ENCODE measurements around the gene CTNND1.
"Not testable (repeated sequence)": the region's sequence is repeated elsewhere in the genome, so short reads cannot be mapped to it uniquely, and the experiment has no call there.

CTNND1 gene

DNA sequence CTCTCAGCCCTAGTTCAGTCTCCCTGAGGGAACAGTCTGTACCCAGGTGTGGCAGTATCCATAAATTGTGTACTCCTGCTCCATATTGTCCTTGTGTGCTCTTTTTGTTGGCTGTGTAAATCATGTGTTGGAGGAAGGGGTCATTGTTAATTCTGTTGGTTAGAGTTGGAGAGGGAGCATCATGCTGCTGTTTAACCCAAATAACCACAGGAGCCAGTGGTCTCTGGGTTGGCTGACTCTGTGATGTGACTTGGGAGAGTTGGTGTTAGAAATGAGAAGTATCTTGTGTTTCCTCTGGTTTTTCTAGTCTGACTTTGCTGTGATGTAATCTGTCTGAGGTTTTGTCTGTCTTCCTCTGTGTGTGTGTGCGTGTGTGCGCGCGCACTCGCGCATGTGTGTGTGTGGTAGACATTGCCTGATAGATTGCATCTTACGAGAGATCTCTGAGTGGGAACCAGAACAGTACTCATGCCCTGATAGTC is 30.5 kb downstream of the CTNND1 start:
- DNase-seq = no peak

- DNase-seq = no peak
Measured at GRCh38 chr11:57792870-57793269, 31.3 kb downstream of the CTNND1 start.

- DNase-seq = no peak
Measured at GRCh38 chr11:57793351-57794115, 31.9 kb downstream of the CTNND1 start.

DNA sequence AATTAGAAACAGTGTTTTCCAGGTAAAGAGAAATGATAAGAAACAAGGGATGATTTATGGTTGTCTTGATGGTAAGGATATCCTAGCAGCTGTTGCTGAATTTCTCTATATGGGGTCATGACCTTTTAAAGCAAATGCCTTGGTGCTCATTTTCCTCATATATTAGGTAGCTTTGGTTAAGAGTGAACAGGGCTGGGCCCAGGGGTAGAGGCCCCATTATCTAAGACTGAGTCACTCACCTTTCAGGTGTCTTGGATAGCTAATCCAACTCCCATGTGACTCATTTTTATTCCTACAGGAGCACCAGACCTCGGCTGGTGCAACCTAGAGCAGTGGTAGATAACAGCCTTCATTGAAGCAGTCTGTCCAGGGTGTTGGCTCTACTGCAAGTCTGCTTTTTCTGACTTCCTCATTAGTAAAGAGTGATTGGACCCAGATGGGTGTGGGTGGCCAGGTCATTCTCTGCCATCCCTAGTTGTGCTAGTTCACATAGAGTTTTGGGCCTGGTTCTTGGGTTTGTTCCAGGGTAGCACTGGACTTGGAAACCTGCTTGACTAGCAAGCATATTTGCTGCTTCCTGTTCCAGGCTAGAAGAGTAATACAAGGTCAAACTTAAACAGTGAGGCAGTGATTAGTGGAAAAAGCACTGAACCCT is 37.4 kb downstream of the CTNND1 start:
- no peak for DNase-seq

DNA sequence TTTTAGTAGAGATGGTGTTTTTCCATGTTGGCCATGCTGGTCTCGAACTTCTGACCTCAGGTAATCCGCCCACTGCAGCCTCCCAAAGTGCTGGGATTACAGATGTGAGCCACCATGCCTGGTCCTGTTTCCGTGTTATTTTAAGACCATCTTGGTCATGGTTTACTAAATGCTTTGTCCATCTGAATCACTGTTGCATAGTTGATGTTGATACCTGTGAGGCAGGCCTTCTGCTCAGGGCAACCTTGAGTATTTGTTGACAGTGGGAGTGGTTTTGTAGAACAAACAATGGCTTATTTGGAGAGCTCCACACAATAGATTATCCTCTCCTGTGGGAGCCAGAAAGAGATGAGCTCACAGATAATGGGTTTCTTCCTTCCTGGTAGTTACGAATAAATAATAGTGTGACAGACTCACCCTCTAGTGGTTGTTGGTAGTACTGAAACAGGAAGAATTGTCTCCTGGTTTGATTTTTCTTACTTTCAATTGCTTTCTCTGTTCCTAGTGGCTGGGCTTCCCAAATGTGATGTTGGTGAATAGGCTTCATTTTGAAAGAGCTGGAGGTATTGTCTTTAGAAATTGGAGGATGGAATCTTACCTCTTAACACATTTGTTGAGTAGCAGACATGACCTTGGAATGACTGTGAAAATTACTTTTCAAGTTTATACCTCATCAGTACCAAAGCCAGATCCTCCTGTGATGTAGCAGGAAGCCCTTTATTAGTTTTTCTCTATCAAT is 39.0 kb downstream of the CTNND1 start:
- DNase-seq = peak; percentile 51 to 65

DNA sequence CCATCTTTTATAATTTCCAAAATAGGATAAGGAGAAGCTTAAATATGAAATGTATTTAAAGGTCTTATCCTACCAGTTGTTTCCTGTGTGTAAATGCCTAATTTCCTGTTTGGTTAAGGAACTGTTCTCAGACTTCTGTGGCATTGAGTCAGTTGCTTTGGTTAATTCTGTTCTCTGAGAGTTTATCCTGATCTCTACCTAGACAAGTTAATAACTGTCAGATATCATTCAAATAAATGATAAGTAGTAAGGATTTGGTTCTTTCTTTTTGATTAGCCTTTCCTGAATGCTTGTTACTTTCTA is 39.5 kb downstream of the CTNND1 start:
- DNase-seq = no peak

- no peak for DNase-seq
Measured at GRCh38 chr11:57802411-57802810, 40.8 kb downstream of the CTNND1 start.

DNA sequence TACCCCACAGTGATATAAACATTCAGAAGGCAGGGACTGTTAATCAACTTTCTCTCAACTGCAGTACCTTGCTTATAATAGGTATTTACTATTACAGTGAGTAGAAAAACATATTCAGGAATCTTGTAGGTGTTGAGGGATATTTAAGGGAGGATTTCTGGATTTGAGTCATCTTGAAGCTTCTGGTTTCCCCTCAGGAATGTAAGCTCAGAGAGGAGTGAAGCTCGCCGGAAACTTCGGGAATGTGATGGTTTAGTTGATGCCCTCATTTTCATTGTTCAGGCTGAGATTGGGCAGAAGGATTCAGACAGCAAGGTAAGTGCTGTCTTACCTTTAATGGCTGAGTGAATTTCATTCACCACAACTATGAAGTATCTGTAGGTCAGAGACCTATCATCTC is 42.9 kb downstream of the CTNND1 start:
- DNase-seq = no peak

- DNase-seq = no peak
Measured at GRCh38 chr11:57805780-57806179, 44.2 kb downstream of the CTNND1 start.

GRCh38 chr11:57812634-57813033 is 51.0 kb downstream of the CTNND1 start:
- DNase-seq = no peak

DNA sequence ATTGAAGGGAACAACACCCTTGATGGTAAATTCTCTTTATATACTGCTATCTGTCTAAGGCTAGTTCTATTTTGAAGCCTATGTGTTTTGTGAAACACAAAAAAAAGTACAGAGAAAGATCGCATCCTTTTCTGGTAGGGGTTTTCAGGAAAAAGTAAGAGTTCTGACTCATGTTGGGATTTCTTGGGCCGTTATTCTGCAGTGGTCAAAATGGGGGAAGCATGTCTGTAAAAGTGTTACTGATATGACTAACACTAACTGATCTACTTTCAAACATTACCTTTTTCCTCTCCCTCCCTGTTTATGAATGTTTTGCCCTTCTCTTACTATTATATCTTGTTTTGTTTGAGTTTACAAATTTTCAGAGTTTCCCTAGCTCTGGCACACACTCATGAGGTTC is 53.9 kb downstream of the CTNND1 start:
- no peak for DNase-seq

DNA sequence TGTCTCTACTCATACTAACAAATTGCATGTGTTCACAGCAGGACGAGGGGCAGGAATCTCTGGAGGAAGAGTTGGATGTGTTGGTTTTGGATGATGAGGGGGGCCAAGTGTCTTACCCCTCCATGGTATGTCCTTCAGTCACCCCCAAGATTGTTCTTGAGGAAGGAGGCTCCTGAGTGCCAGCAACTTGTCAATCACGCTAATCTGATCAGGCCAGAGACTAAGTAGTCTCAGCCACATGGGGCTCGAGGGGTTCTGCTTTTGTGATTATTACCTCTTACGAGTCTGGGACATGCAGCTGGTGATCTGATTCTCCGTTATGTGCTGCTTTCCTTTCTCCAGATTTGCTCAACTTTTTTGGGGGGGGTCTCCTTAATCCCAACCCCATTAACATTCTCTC is 54.3 kb downstream of the CTNND1 start:
- DNase-seq = no peak

DNA sequence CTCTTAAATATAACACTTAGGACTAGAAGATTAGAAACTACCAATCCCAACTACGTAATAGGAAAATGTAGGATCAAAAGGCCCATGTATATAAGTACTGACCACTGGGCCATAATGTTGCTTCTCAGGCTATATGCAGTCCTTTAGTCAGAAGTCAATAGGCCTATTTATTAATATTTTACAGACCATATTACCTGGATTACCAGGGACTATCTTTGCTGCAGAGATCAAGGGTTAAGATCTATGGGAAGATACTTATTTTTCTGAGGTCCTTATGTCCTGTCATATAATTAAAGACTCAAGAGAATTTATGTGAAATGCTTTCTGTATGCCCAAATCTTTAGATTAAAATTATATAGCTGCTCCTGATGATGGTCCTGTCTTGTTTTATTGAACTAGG is 57.2 kb downstream of the CTNND1 start:
- no peak for DNase-seq

DNA sequence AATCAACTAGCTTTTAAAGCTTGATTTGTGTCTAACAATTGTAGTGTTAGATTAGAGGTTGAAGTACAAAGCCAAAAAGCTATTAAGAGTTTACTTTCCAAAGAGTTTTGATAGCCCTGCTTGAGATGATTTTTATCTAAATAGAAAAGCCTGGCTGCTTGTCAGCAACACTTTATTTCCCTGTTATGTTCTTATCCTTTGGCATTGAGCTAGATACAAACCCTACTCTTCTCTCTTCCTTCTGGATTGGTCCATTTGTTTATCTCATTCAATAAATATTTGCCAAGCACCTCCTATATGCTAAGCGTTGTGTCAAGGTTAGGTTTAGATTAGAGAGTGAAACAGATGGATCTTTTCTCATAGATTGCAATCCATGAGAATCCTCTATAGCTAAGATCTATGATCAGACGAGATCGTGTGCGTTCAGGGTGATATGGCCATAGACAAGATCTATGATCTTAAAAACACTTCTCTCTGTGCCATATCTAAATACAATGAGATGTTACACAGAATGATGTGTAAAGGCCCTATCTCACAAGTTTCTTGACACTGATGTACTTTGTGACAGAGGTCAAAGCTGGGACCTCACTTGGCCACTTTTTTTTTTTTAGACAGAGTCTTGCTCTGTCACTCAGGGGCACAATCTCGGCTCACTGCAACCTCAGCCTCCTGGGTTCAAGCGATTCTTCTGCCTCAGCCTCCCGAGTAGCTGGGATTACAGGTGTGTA is 57.8 kb downstream of the CTNND1 start:
- no peak for DNase-seq

GRCh38 chr11:57823859-57824258 is 62.3 kb downstream of the CTNND1 start:
- no peak for DNase-seq

- no peak for DNase-seq
Measured at GRCh38 chr11:57834852-57835251, 73.2 kb downstream of the CTNND1 start.

DNA sequence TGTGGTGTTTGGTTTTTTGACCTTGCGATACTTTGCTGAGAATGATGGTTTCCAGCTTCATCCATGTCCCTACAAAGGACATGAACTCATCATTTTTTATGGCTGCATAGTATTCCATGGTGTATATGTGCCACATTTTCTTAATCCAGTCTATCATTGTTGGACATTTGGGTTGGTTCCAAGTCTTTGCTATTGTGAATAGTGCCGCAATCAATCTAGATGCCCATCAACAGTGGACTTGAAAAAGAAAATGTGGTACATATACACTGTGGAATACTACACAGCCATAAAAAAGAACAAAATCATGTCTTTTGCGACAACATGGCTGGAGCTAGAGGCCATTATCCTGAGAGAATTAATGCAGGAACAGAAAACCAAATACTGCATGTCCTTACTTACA is 77.0 kb downstream of the CTNND1 start:
- not testable (repeated sequence) for DNase-seq

GRCh38 chr11:57842873-57843272 is 81.3 kb downstream of the CTNND1 start:
- no peak for DNase-seq

DNA sequence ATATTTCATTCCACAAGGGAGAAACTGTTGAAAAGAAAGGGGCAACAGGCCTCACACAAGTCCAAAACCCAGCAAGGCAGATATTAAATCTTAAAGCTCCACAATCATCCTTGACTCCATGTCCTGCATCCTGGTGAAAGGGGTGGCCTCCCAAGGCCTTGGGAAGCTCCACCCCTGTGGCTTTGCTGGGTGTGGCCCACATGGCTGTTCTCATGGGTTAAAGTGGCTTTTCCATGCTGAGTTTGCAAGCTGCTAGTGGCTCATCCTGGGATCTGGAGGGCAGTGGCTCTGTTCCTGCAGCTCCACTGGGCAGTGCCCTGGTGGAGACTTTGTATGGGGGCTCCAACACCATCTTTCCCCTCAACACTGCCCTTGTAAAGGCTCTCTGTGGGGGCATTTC is 106.4 kb downstream of the CTNND1 start:
- DNase-seq = no peak

GRCh38 chr11:57868491-57868890 is 106.9 kb downstream of the CTNND1 start:
- DNase-seq = no peak
